Endothelial cell of hepatic sinusoid (primary cell): ENCODE data around the gene SMIM29.
"Not testable (repeated sequence)": the region's sequence is repeated elsewhere in the genome, so short reads cannot be mapped to it uniquely, and the experiment has no call there.

Source experiments
- in situ Hi-C: cut with HindIII; loops from 2 replicates; pipeline ENCODE4 v1.10.0; 2017; ENCODE audit warnings: low sequenced_read_pairs

Gene SMIM29

GRCh38 chr6:34269132-34269531 is 20.3 kb upstream of the SMIM29 start:
- in situ Hi-C loops: not testable (repeated sequence)

DNA sequence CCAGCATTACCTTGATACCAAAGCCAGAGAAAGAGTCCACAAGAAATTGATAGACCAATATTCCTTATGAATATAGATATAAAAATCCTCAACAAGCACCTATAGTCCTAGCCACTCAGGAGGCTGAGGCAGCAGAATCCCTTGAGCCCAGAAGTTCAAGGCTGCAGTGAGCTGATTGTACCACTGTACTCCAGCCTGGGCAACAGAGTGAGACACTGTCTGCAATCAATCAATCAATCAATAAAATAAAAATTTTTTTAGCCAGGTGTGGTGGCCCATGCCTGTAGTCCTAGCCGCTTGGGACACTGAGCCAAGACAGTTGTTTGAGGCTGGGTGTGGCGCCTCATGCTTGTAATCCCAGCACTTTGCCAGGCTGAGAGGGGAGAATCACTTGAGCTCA is 18.9 kb upstream of the SMIM29 start:
- in situ Hi-C loops: no loop called here

DNA sequence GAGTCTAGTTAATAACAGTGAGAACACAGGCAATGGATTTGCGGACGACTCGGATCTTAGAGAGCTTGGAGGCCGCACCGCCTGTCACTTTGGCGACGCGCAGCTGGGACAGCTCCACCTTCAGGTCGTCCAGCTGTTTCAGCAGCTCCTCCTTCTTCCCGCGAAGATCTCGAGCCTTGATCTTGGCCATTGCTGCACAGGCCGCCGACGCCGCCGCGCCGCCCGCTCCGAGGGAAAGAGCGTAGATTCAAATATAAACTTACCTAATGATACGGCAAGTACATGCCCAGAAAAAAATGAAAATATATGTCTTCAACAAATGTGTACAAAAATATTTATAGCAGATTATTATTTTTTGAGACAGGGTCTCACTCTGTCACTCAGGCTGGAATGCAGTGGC is 14.7 kb upstream of the SMIM29 start:
- in situ Hi-C loops: not testable (repeated sequence)

GRCh38 chr6:34260576-34261267 is 11.9 kb upstream of the SMIM29 start:
- in situ Hi-C loops: no loop called here

DNA sequence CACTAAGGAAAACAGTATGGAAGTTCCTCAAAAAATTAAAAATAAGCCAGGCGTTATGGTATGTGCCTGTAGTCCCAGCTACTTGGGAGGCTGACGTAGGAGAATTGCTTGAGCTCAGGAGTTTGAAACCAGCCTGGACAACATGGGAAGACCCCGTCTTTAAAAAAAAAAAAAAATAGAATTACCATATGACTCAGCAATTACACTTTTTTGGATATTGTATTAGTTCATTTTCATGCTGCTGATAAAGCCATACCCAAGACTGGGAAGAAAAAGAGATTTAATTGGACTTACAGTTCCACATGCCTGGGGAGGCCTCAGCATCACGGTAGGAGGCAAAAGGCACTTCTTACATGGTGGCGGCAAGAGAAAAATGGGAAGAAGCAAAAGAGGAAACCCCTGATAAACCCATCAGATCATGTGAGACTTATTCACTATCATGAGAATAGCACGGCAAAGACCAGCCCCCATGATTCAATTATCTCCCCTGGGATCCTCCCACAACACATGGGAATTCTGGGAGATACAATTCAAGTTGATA is 10.8 kb upstream of the SMIM29 start:
- in situ Hi-C loops: no loop called here

- in situ Hi-C loops: not testable (repeated sequence)
These were observed 3.6 kb upstream of the SMIM29 start for GRCh38 chr6:34252395-34252794.

DNA sequence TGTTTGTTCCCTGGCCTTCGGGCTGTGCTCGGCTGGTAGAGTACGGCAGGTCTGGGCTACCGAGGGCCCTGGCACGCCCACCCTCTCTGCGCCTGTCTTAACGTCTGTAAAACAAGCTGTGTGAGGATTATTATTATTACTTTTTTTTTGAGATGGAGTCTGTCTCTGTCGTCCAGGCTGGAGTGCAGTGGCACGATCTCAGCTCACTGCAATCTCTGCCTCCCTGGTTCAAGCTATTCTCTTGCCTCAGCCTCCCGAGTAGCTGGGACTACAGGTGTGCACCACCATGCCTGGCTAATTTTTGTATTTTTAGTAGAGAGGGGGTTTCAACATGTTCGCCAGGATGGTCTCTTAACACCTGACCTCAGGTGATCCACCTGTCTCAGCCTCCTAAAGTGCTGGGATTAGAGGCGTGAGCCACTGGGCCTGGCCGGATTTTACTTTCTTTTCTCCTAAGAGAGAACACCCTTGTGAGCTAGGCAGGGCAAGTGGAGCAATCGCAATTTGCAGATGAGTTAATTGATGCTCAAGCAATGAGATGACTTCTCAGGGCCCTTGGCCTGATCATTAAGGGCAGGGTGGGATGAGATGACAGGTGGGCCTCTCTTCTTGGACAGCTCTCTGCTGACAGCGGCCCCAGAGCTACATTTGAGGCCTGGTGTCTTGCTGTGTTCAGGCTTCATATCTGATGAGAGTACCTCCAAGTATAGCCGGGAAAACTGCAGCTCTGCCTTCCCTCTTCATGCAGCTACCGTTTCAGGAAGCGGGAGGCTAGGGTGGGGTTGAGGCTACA is 859 bp upstream of the SMIM29 start:
- in situ Hi-C loops: no loop called here

- in situ Hi-C loops: no loop called here
These were observed 544 bp downstream of the SMIM29 start for GRCh38 chr6:34248198-34248726.

- in situ Hi-C loops: no loop called here
These were observed 1.2 kb downstream of the SMIM29 start for GRCh38 chr6:34247481-34248197.

DNA sequence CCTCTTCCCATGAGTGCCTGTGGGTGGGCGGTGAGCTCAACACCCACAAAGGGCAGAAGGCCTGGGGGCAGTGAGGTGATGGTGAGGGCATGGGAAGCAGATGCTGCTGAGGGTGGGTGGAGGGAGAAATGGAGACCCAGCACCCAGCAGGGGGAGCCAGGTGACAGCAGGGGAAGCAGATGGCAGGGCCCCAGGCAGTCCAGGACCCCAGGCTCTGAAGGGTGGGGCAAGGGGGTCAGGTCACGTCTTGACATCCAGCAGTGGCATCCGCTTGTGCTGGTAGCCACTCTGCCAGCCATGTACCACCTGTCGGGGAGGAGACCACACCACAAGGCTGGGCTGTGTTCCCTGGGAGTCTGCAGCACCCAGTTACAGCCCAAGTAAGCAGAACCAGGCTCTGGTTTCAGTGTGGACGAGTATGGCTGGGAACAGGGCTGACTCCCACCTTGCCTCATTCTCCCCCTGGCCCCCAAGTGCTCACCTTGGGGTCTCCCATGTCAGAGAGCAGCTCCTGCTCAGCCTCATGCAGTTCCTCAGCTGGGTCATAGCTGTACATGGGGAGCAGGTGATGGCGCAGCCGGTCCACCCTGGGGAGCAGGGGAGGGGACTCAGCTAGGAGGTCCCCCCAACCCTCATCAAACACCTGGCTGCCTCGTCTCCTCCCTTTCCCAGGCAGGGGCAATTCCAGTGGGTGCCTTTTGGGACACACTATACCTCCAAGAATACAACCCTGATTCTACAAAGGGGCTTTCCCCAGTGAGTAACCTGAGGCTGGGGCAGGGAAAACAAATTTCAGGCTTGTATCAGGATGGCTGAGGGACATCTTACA is 2.0 kb downstream of the SMIM29 start:
- in situ Hi-C loops: no loop called here

GRCh38 chr6:34246249-34246562 is 2.6 kb downstream of the SMIM29 start:
- in situ Hi-C loops: no loop called here

DNA sequence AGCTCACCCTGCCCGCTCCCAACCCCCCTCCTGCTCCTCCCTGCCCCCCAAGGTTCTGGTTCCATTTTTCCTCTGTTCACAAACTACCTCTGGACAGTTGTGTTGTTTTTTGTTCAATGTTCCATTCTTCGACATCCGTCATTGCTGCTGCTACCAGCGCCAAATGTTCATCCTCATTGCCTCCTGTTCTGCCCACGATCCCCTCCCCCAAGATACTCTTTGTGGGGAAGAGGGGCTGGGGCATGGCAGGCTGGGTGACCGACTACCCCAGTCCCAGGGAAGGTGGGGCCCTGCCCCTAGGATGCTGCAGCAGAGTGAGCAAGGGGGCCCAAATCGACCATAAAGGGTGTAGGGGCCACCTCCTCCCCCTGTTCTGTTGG is 3.1 kb downstream of the SMIM29 start:
- in situ Hi-C loops: not testable (repeated sequence)

DNA sequence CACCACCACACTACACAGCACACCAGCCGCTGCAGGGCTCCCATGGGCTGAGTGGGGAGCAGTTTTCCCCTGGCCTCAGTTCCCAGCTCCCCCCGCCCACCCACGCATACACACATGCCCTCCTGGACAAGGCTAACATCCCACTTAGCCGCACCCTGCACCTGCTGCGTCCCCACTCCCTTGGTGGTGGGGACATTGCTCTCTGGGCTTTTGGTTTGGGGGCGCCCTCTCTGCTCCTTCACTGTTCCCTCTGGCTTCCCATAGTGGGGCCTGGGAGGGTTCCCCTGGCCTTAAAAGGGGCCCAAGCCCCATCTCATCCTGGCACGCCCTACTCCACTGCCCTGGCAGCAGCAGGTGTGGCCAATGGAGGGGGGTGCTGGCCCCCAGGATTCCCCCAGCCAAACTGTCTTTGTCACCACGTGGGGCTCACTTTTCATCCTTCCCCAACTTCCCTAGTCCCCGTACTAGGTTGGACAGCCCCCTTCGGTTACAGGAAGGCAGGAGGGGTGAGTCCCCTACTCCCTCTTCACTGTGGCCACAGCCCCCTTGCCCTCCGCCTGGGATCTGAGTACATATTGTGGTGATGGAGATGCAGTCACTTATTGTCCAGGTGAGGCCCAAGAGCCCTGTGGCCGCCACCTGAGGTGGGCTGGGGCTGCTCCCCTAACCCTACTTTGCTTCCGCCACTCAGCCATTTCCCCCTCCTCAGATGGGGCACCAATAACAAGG is 3.6 kb downstream of the SMIM29 start:
- in situ Hi-C loops: not testable (repeated sequence)

GRCh38 chr6:34243901-34244884 is 4.6 kb downstream of the SMIM29 start:
- in situ Hi-C loops: no loop called here

DNA sequence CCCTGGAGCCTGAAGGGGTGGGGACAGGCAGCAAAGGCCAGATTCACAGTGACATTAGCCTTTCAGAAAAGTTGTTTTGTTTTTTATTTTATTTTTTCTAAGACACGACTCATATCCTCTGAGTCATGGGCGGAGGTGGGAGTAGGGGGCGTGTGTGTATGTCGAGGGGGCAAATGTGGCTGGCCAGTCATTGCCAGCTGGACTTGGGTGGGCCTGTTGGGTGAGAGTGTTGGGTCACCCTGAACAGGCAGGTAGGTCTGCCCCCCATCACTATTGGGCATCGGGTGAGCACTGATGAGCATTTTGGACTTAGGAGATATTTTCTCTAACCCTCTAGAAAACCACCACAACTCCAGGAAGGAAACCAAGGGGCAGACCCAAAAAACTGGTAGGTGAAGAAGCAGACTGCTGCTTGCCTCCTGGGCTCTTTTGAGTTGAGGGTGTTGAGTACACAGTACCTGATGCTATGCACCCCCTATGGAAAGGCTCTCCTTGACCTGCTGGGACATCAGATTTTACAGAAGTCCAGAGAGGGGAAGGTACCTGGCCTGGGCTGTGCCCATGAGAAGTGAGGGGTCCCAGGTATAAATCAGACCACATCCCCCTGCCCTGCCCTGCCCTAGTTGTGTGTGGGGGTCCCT is 5.6 kb downstream of the SMIM29 start:
- in situ Hi-C loops: no loop called here

DNA sequence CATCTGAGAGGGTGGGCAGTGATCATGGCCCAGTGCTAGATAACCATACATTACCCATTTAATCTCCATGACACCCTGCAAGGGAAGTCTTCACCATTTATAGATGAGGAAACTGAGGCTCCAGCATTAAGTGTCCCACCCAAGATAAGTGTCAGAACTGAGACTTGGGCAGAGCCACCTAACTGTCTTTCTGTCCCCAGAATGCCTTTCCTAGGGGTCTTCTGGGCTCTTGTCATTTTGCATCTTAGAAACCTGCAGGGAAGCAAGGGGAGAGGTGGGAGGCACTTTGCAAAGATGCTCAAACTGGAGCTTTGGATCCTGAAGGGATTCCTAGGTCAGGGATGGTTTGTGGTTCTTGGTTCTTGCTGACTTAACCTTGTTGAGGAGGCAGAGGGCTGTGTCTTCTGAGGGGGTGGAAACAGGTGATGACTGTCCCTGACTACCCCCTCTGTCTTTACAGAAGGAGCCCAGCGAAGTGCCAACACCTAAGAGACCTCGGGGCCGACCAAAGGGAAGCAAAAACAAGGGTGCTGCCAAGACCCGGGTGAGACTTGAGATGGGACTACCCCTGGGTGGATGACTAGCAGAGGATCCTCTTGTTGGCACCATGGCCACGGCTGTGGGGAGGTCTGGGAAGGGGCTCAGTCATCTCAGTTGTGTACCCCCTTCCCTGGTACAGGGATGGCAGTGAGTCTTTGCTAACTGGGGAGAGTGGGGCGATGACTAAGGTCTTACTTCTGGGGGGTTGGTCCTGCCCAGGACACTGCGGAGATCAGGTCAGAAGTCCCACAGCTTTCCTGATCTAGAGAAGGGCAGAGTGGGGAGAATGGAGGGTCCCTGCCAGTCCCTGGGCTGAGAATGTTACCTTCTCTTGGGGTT is 6.3 kb downstream of the SMIM29 start:
- in situ Hi-C loops: no loop called here
